SU-DHL-6 (cell line): ENCODE data around the gene SLC6A20.

Experiments used
- H2AFZ ChIP-seq: fragments of 200-600 bp; sonication (generic); 2 replicates; pipeline ENCODE4 v1.6.1; 2014; ENCODE audit warnings: low read depth, mild to moderate bottlenecking, moderate library complexity, mixed read lengths, antibody characterized with exemption, low read length; ENCODE audit not compliant: severe bottlenecking
- H3F3A ChIP-seq: fragments of 200-600 bp; shearing (Covaris generic); 2 replicates; pipeline ENCODE4 v1.6.0; 2016; ENCODE audit warnings: antibody characterized with exemption, mild to moderate bottlenecking; ENCODE audit not compliant: insufficient read depth
- H3K27ac ChIP-seq: fragments of 200-600 bp; sonication (generic); 2 replicates; pipeline ENCODE4 v1.5.1; 2016; ENCODE audit warnings: low read depth, mild to moderate bottlenecking, low read length, moderate library complexity, mixed read lengths
- H3K27me3 ChIP-seq: fragments of 200-600 bp; sonication (generic), shearing (Covaris generic); 2 replicates; pipeline ENCODE4 v1.6.0; 2014; ENCODE audit warnings: mild to moderate bottlenecking, low read length
- H3K36me3 ChIP-seq: fragments of 200-600 bp; sonication (generic); 2 replicates; pipeline ENCODE4 v1.6.1; 2014; ENCODE audit warnings: mild to moderate bottlenecking, low read length, mixed read lengths
- H3K4me2 ChIP-seq: fragments of 300-600, 200-600 bp; shearing (Covaris generic), sonication (generic); 2 replicates; pipeline ENCODE4 v1.6.0; 2014; ENCODE audit warnings: low read length, low read depth, mild to moderate bottlenecking; ENCODE audit not compliant: poor library complexity, severe bottlenecking
- H3K4me3 ChIP-seq: fragments of 200-600 bp; sonication (generic); 2 replicates; pipeline ENCODE4 v1.5.1; 2014; ENCODE audit warnings: antibody characterized with exemption, low read length, mild to moderate bottlenecking, mixed read lengths; ENCODE audit not compliant: insufficient read depth, poor library complexity, severe bottlenecking
- H3K79me2 ChIP-seq: fragments of 200-600 bp; sonication (generic); 2 replicates; pipeline ENCODE4 v1.6.1; 2014; ENCODE audit warnings: mild to moderate bottlenecking, low read length, moderate library complexity; ENCODE audit not compliant: insufficient read depth
- H3K9ac ChIP-seq: fragments of 200-600 bp; sonication (generic); 2 replicates; pipeline ENCODE4 v1.7.0; 2014; ENCODE audit warnings: mild to moderate bottlenecking, low read length
- H3K9me2 ChIP-seq: fragments of 200-600 bp; sonication (generic); replicated peaks from 2 replicates; pipeline ENCODE4 v1.6.1; 2014; ENCODE audit warnings: low read length; ENCODE audit not compliant: insufficient read depth
- H3K9me3 ChIP-seq: fragments of 200-600 bp; sonication (generic); 2 replicates; pipeline ENCODE4 v1.6.1; 2014; ENCODE audit warnings: low read length, mixed read lengths; ENCODE audit not compliant: insufficient read depth
- H4K20me1 ChIP-seq: fragments of 200-600 bp; sonication (generic); 2 replicates; pipeline ENCODE4 v1.6.1; 2014; ENCODE audit warnings: low read depth, mild to moderate bottlenecking, antibody characterized with exemption, low read length, moderate library complexity, mixed read lengths
- CTCF ChIP-seq: fragments of 200-600 bp; sonication (generic); IDR thresholded peaks from one replicate; pipeline ENCODE4 v1.5.1; 2017; ENCODE audit warnings: antibody characterized with exemption, mild to moderate bottlenecking, low read length, moderate library complexity; ENCODE audit not compliant: insufficient read depth, poor library complexity, severe bottlenecking
- EZH2phosphoT487 ChIP-seq: fragments of 200-600 bp; sonication (generic), shearing (Covaris generic); conservative IDR thresholded peaks from 2 replicates; pipeline ENCODE4 v1.6.1; 2018; ENCODE audit warnings: mild to moderate bottlenecking, antibody characterized with exemption, low read length, moderate library complexity, mixed read lengths

The SLC6A20 gene

GRCh38 chr3:45729614-45730013 is 66.7 kb downstream of the SLC6A20 start:
- Histone ChIP-seq H3K36me3 (peaks cover 23% of the 10 kb centered on the region; the same call in 1 of the 2 replicates), H4K20me1 (no peaks in the 10 kb centered on the region), H3K4me2 (no peak overlapping the region), H3K27ac (no peak overlapping the region), H3K9me2 (no peaks in the 10 kb centered on the region), H3K4me3 (no peak overlapping the region), H3K79me2 (no peaks in the 10 kb centered on the region), H3K9me3 (no peaks in the 10 kb centered on the region), H3F3A (no peaks in the 10 kb centered on the region), H2AFZ (no peak overlapping the region), H3K9ac (no peak overlapping the region), H3K27me3 (no peaks in the 10 kb centered on the region)
- TF ChIP-seq CTCF (no peak), EZH2phosphoT487 (no peak)

- Histone ChIP-seq H3K36me3 (peaks cover 9% of the 10 kb centered on the region), H3K9ac (no peak overlapping the region), H2AFZ (no peak overlapping the region), H4K20me1 (no peaks in the 10 kb centered on the region), H3F3A (no peaks in the 10 kb centered on the region; the same call in 1 of the 2 replicates), H3K27me3 (no peaks in the 10 kb centered on the region), H3K79me2 (no peaks in the 10 kb centered on the region), H3K9me2 (no peaks in the 10 kb centered on the region), H3K4me2 (no peak overlapping the region), H3K27ac (no peak overlapping the region), H3K9me3 (no peaks in the 10 kb centered on the region), H3K4me3 (no peak overlapping the region)
- TF ChIP-seq EZH2phosphoT487 (no peak), CTCF (no peak)
Measured at GRCh38 chr3:45724911-45725310, 71.4 kb downstream of the SLC6A20 start.

GRCh38 chr3:45719655-45720487 is 76.5 kb downstream of the SLC6A20 start:
- Histone ChIP-seq H3K9me2 (no peaks in the 10 kb centered on the region), H3F3A (no peaks in the 10 kb centered on the region; the same call in 1 of the 2 replicates), H3K9ac (no peak overlapping the region), H3K27me3 (no peaks in the 10 kb centered on the region), H4K20me1 (no peaks in the 10 kb centered on the region), H2AFZ (no peak overlapping the region), H3K79me2 (no peaks in the 10 kb centered on the region), H3K27ac (no peak overlapping the region), H3K9me3 (no peaks in the 10 kb centered on the region), H3K4me3 (no peak overlapping the region), H3K4me2 (no peak overlapping the region), H3K36me3 (peaks cover 5% of the 10 kb centered on the region)
- TF ChIP-seq CTCF (no peak), EZH2phosphoT487 (no peak)
